ENCODE results near the gene PIEZO1. TPM values are rescaled to one million over a fixed set of nuclear protein-coding genes. Genes with fewer than 3 reads are reported as not detected.

PIEZO1 gene
- polyA plus RNA-seq, 2 of the 4 experiments (the other 2 are of a cell fraction) = 26.1 to 84.7 TPM

DNA sequence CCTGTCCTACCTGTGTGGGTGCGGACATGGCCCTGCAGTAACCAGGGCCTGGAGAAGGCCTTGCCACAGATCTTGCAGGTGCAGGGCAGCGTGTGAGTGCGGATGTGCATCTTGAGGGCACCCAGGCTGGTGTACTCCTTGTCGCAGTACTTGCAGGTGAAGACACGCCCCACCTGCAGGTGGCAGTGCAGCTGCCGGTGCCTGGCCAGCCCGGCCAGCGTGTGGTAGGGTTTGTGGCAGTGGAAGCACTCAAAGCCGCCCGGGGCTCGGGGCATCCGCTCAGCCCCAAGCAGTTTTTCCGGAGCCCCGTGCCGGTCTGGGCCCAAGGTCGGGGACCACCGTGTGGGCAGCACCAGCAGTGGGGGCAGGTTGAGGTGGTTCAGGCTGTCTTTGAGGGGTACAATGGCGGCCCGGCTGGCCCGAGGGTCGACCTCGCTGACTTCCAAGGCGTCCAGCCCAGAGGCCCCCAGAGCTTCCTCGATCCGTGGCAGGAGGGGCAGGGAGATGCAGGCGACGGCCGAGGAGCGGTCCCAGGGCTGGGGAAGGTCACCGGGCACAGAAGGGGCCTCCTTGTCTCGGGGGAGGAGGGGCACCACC lies 103.8 kb downstream of the PIEZO1 start:
- ATAC-seq (peak; percentile 44 to 59; a peak in 4 of 6 replicates), FAIRE-seq (no peak), DNase-seq (ENCODE audit: low read depth in 1 of 2, low spot score in 1 of 2) (peak; percentile 59 to 62)
- Histone ChIP-seq H3K4me3 (no peak overlapping the region), H3K4me2 (no peak overlapping the region), H3K9me3 (no peaks in the 10 kb centered on the region), H3K27ac (no peak overlapping the region), H3K4me1 (peaks cover 11% of the 10 kb centered on the region; the same call in 2 of the 3 replicates)
- 66% methylated on average over 15 of the region's 31 CpGs for WGBS (ENCODE audit: missing lambda C conversion rate)
- CTCF ChIA-PET = interaction anchor here (0.6 to 2.8 kb wide), 7 partner anchors 8 to 878 kb away, joined by 3 to 9 read pairs (median 4); partner anchors contain the start of gene MVD
- TF ChIP-seq, protein P1, sequence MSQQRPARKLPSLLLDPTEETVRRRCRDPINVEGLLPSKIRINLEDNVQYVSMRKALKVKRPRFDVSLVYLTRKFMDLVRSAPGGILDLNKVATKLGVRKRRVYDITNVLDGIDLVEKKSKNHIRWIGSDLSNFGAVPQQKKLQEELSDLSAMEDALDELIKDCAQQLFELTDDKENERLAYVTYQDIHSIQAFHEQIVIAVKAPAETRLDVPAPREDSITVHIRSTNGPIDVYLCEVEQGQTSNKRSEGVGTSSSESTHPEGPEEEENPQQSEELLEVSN (IDR thresholded peaks at IDR 0.05; ENCODE audit: borderline replicate concordance, low read depth) = no peak
- TF ChIP-seq, protein P2, sequence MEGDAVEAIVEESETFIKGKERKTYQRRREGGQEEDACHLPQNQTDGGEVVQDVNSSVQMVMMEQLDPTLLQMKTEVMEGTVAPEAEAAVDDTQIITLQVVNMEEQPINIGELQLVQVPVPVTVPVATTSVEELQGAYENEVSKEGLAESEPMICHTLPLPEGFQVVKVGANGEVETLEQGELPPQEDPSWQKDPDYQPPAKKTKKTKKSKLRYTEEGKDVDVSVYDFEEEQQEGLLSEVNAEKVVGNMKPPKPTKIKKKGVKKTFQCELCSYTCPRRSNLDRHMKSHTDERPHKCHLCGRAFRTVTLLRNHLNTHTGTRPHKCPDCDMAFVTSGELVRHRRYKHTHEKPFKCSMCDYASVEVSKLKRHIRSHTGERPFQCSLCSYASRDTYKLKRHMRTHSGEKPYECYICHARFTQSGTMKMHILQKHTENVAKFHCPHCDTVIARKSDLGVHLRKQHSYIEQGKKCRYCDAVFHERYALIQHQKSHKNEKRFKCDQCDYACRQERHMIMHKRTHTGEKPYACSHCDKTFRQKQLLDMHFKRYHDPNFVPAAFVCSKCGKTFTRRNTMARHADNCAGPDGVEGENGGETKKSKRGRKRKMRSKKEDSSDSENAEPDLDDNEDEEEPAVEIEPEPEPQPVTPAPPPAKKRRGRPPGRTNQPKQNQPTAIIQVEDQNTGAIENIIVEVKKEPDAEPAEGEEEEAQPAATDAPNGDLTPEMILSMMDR (IDR thresholded peaks at IDR 0.05) = peak; percentile 36
- POLR2A ChIA-PET = no interaction called here

DNA sequence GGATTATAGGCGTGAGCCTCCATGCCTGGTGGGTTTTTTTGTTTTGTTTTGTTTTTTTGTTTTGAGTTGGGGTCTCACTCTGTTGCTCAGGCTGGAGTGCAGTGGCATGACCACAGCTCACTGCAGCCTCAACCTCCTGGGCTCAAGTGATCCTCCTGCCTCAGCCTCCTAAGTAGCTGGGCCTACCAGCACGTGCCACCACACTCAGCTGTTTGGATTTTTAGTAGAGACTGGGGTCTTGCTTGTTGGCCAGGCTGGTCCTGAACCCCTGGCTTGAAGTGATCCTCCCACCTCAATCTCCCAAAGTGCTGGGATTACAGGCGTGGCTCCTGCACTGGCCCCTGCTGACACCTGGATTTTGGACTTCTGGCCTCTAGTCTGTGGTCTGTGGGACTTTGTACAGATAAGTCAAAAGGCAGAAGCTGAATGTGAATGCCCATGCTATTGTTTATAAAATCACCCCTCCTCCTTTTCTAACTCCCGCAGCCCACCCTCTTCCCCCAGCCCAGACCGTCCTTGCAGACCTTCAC lies 104.4 kb downstream of the PIEZO1 start:
- CTCF ChIA-PET = interaction anchor here (0.6 to 2.8 kb wide), 5 partner anchors 10 to 878 kb away, joined by 3 to 9 read pairs (median 6); partner anchors contain the start of gene MVD
- Histone ChIP-seq H3K4me1 (peaks cover 8% of the 10 kb centered on the region; the same call in 2 of the 3 replicates), H3K27ac (no peak overlapping the region), H3K4me2 (no peak overlapping the region), H3K9me3 (no peaks in the 10 kb centered on the region), H3K4me3 (no peak overlapping the region)
- POLR2A ChIA-PET = no interaction called here
- DNase-seq (ENCODE audit: low read depth in 1 of 2, low spot score in 1 of 2) (no peak), ATAC-seq (no peak), FAIRE-seq (no peak)
- WGBS (ENCODE audit: missing lambda C conversion rate) = 78% methylated on average over 5 of the region's 5 CpGs
- TF ChIP-seq SMC3 (IDR thresholded peaks at IDR 0.05) (no peak), CHD2 (IDR thresholded peaks at IDR 0.05; ENCODE audit: low read length, partially characterized antibody) (no peak), HOXB13 (CRISPR knock-in tag; IDR thresholded peaks at IDR 0.05; ENCODE audit: low read depth) (no peak), RCOR1 (IDR thresholded peaks at IDR 0.05; ENCODE audit: low read depth, low read length) (no peak), JUNB (IDR thresholded peaks at IDR 0.05) (no peak), FOSL2 (IDR thresholded peaks at IDR 0.05) (no peak), FOSL2 (CRISPR knock-in tag; IDR thresholded peaks at IDR 0.05) (no peak), NPAS2 (CRISPR knock-in tag; IDR thresholded peaks at IDR 0.05; ENCODE audit: borderline replicate concordance) (no peak), ZNF302 (CRISPR knock-in tag; IDR thresholded peaks at IDR 0.05) (no peak), PHF8 (IDR thresholded peaks at IDR 0.05; ENCODE audit: borderline replicate concordance, low read depth) (no peak), NFE2L2 (conservative IDR thresholded peaks at IDR 0.05; ENCODE audit: low read length) (no peak), ESRRA (IDR thresholded peaks at IDR 0.05; ENCODE audit: borderline replicate concordance, low read length) (no peak)
- TF ChIP-seq, protein P3, sequence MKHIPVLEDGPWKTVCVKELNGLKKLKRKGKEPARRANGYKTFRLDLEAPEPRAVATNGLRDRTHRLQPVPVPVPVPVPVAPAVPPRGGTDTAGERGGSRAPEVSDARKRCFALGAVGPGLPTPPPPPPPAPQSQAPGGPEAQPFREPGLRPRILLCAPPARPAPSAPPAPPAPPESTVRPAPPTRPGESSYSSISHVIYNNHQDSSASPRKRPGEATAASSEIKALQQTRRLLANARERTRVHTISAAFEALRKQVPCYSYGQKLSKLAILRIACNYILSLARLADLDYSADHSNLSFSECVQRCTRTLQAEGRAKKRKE (CRISPR knock-in tag; IDR thresholded peaks at IDR 0.05; ENCODE audit: low read depth) = no peak

DNA sequence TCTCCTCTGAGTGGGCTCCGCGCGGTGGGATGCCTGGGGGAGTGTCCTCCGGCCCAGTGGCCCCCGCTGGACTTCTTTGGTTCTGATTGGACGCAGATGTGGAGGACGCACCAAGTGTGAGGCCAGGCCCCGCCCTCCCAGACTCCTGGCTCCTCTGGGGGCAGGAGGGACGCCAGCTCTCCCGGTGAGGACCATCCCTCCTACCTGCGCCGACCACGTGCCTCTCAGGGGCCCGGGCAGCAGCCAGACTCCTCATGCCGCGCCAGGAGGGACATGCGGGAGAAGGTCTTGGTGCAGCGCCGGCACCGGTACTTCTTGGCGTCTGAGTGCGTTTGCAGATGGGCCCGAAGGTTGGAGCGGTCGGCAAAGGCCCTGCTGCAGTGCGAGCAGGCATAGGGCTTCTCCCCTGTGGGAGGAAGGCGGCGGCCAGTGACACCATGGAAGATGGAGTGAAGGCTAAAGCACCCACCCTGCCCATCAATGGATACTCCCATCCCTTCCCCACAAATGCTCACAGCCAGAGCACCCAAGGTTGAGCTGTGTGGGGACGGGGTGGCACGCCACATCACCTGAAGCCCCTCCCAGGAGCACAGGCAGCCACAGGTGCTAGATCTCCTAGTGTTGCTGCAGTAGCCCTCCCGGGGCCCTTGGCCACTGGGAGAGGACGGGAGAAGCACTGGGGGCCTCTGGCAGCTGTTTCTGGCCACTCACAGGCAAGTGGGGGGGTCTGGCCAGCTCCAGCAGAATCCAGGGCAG lies 106.6 kb downstream of the PIEZO1 start:
- no peak overlapping the region for H3K4me3 ChIP-seq
- H3K4me2 ChIP-seq = no peak overlapping the region
- DNase-seq (ENCODE audit: low read depth in 1 of 2, low spot score in 1 of 2) (no peak), FAIRE-seq (no peak), ATAC-seq (no peak)
- ChIA-PET CTCF (no interaction called here), POLR2A (no interaction called here)
- no peak for TF ChIP-seq POLR2AphosphoS2 (conservative IDR thresholded peaks at IDR 0.05; ENCODE audit: low read length)
- H3K9me3 ChIP-seq = no peaks in the 10 kb centered on the region
- 82% methylated on average over 22 of the region's 32 CpGs for WGBS (ENCODE audit: missing lambda C conversion rate)
- H3K27ac ChIP-seq = no peak overlapping the region
- H3K4me1 ChIP-seq = no peaks in the 10 kb centered on the region
